Retinal pigment epithelial cell (primary cell): Measurements from ENCODE around the gene ADAMTS12.

Source experiments
- DNase-seq: peaks from one replicate; pipeline ENCODE4 v3.0.0-alpha.2; 2010; ENCODE audit warnings: low read depth
- H3K4me3 ChIP-seq: 2 replicates; pipeline ENCODE4 v1.5.1; 2011; ENCODE audit warnings: mild to moderate bottlenecking, low read length, control low read depth, moderate library complexity
- TF ChIP-seq, protein P1 (sequence below): conservative IDR thresholded peaks from 2 replicates; pipeline ENCODE4 v1.5.1; 2011; ENCODE audit warnings: low read depth, low read length, control low read depth, inconsistent platforms

The ADAMTS12 gene

GRCh38 chr5:33579152-33579551 lies 312.6 kb downstream of the ADAMTS12 start:
- TF ChIP-seq, protein P1, sequence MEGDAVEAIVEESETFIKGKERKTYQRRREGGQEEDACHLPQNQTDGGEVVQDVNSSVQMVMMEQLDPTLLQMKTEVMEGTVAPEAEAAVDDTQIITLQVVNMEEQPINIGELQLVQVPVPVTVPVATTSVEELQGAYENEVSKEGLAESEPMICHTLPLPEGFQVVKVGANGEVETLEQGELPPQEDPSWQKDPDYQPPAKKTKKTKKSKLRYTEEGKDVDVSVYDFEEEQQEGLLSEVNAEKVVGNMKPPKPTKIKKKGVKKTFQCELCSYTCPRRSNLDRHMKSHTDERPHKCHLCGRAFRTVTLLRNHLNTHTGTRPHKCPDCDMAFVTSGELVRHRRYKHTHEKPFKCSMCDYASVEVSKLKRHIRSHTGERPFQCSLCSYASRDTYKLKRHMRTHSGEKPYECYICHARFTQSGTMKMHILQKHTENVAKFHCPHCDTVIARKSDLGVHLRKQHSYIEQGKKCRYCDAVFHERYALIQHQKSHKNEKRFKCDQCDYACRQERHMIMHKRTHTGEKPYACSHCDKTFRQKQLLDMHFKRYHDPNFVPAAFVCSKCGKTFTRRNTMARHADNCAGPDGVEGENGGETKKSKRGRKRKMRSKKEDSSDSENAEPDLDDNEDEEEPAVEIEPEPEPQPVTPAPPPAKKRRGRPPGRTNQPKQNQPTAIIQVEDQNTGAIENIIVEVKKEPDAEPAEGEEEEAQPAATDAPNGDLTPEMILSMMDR = no peak
- no peak overlapping the region for H3K4me3 ChIP-seq
- no peak for DNase-seq

- no peak overlapping the region for H3K4me3 ChIP-seq
- DNase-seq = no peak
- TF ChIP-seq, protein P1 = no peak
Measured at GRCh38 chr5:33576726-33577590, 314.8 kb downstream of the ADAMTS12 start.

- TF ChIP-seq, protein P1 = no peak
- DNase-seq = no peak
- no peak overlapping the region for H3K4me3 ChIP-seq
Measured at GRCh38 chr5:33565324-33565723, 326.5 kb downstream of the ADAMTS12 start.

DNA sequence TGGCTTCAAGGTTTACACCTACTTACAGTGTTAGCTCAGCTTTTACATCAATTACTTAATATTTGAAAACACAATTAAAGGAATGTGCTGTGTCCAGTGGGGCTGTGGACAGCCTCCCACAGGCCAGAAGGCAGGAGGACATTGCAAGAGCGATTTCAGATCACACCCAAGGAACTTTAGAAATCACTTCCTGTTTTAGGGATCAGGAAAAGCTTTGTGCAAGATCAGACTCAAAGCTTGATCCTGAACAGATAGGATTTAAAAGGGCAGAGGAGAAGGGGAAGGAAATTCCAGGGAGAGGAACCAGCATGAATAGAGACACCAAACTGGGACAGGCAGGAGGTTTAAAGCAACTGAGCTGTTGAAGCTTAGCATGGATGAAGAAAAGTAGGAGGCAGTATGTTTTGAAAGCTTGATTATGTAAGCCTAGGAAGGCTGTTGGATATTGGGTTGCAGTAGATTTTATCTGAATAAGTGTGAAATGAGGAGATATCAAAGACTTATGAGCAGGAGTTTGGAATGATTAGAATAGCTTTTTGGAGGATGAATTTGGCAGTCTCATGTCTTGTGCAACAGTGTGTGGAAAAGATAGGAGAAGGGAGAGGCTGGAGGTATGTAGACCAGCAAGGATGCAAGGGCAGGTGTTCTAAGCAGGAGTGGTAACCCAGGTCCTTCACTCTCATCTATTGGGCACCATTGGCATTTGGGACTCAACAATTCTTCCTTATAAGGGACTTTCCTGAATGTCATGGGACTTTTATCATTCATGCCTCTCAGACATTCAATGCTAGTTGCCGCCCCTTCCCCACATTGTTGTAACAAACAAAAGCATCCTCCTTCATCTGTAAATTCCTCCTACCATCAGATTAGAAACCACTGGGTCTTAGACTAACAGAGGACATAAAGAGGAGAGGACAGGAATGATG lies 327.5 kb downstream of the ADAMTS12 start:
- no peak for DNase-seq
- TF ChIP-seq, protein P1 = no peak

DNA sequence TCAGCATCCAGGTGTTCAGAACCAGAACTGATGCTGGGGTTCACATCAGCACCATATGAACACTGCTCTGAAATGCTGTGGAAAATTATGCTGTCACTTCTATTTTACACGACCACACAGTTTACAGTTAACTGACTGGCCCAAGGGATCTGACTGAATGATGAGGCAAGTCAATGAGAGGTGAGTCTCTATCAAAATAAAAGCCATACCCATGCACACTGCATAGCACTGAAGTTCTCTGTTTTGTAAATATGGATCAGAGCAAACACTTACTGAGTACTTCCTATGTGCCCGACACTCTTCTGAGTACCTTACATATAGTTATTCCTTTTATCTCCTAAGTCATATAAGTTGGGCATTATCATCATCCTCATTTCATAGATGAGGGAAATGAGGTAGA lies 328.3 kb downstream of the ADAMTS12 start:
- DNase-seq = no peak
- no peak overlapping the region for H3K4me3 ChIP-seq
- TF ChIP-seq, protein P1 = no peak

More for the DNA sequence above, 327.5 kb downstream of the ADAMTS12 start:
- no peak overlapping the region for H3K4me3 ChIP-seq

- TF ChIP-seq, protein P1 = no peak
- H3K4me3 ChIP-seq = no peak overlapping the region
- DNase-seq = no peak
Measured at GRCh38 chr5:33558489-33558888, 333.3 kb downstream of the ADAMTS12 start.
